KMS-11 (cell line): ENCODE measurements around the gene SHCBP1L.

Experiments
- H2AFZ ChIP-seq: fragments of 200-600 bp; sonication (generic); 2 replicates; pipeline ENCODE4 v1.6.1; 2016; ENCODE audit warnings: antibody characterized with exemption, mixed run types, low read depth
- H3K27ac ChIP-seq: fragments of 200-600 bp; sonication (generic); 2 replicates; pipeline ENCODE4 v1.6.1; 2016; ENCODE audit warnings: mild to moderate bottlenecking, mixed run types
- H3K27me3 ChIP-seq: fragments of 200-600 bp; sonication (generic); 2 replicates; pipeline ENCODE4 v1.6.1; 2017; ENCODE audit warnings: mild to moderate bottlenecking, low read depth, mixed run types, moderate library complexity; ENCODE audit not compliant: insufficient read depth
- H3K36me3 ChIP-seq: fragments of 200-600 bp; sonication (generic); 2 replicates; pipeline ENCODE4 v1.6.1; 2017; ENCODE audit warnings: mild to moderate bottlenecking, mixed run types; ENCODE audit not compliant: insufficient read depth
- H3K4me1 ChIP-seq: fragments of 200-600 bp; sonication (generic); 2 replicates; pipeline ENCODE4 v1.6.1; 2016; ENCODE audit warnings: mild to moderate bottlenecking, low read depth, mixed run types; ENCODE audit not compliant: poor library complexity, severe bottlenecking
- H3K4me2 ChIP-seq: fragments of 200-600 bp; sonication (generic); 2 replicates; pipeline ENCODE4 v1.7.0; 2016; ENCODE audit warnings: mild to moderate bottlenecking, mixed run types
- H3K4me3 ChIP-seq: fragments of 200-600 bp; sonication (generic); IDR thresholded peaks from 2 replicates; pipeline ENCODE4 v1.6.1; 2017; ENCODE audit warnings: low read depth, low read length, mixed read lengths; ENCODE audit not compliant: insufficient read depth
- H3K79me2 ChIP-seq: fragments of 200-600 bp; sonication (generic); 2 replicates; pipeline ENCODE4 v1.6.1; 2016; ENCODE audit warnings: low read depth, mixed run types; ENCODE audit not compliant: insufficient read depth
- H3K9ac ChIP-seq: fragments of 200-600 bp; sonication (generic); 2 replicates; pipeline ENCODE4 v1.6.1; 2016; ENCODE audit warnings: mild to moderate bottlenecking, mixed run types
- H4K20me1 ChIP-seq: fragments of 200-600 bp; sonication (generic); 2 replicates; pipeline ENCODE4 v1.6.1; 2016; ENCODE audit warnings: mild to moderate bottlenecking, mixed run types; ENCODE audit not compliant: insufficient read depth
- CTCF ChIP-seq: fragments of 200-600 bp; sonication (generic); conservative IDR thresholded peaks from 2 replicates; pipeline ENCODE4 v1.6.1; 2017; ENCODE audit warnings: low read depth, mild to moderate bottlenecking, antibody characterized with exemption, low read length, moderate library complexity, mixed read lengths

The SHCBP1L gene

DNA sequence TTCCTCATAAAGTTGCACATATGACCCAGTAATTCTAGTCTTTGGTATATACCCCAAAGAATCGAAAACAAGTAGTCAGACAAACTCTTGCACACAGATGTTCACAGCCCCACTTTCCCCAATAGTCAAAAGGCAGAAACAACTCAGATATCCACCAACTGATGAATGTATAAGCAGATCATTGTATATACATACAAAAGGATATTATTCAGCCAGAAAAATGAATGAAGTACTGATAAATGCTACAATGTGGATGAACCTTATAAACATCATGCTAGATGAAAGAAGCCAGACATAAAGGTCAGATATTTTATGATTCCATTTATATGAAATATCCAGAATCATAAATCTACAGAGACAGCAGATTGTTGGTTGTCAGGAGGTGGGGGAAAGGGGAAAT is 27.3 kb downstream of the SHCBP1L start:
- Histone ChIP-seq H3K27ac (no peak overlapping the region), H3K9ac (no peak overlapping the region), H3K79me2 (no peaks in the 10 kb centered on the region), H3K36me3 (no peaks in the 10 kb centered on the region), H3K4me2 (no peak overlapping the region), H4K20me1 (no peaks in the 10 kb centered on the region), H3K27me3 (no peaks in the 10 kb centered on the region), H3K4me1 (no peaks in the 10 kb centered on the region), H3K4me3 (no peak overlapping the region), H2AFZ (no peak overlapping the region)
- no peak for TF ChIP-seq CTCF

- no peaks in the 10 kb centered on the region for H3K36me3 ChIP-seq
- no peaks in the 10 kb centered on the region for H4K20me1 ChIP-seq
- no peak overlapping the region for H3K4me3 ChIP-seq
- no peak overlapping the region for H2AFZ ChIP-seq
- peak overlapping the region; percentile 2; the same call in 1 of the 2 replicates for H3K27ac ChIP-seq
- TF ChIP-seq CTCF, result no peak
- peak overlapping the region; percentile 7; the same call in 1 of the 2 replicates for H3K4me2 ChIP-seq
- no peaks in the 10 kb centered on the region for H3K27me3 ChIP-seq
- H3K9ac ChIP-seq, result no peak overlapping the region
- peaks cover 20% of the 10 kb centered on the region for H3K4me1 ChIP-seq
- no peaks in the 10 kb centered on the region for H3K79me2 ChIP-seq
Measured at GRCh38 chr1:182917378-182917777, 35.6 kb downstream of the SHCBP1L start.

- Histone ChIP-seq H3K36me3 (no peaks in the 10 kb centered on the region), H3K27ac (no peak overlapping the region), H3K27me3 (no peaks in the 10 kb centered on the region), H3K4me3 (no peak overlapping the region), H3K4me1 (peaks cover 20% of the 10 kb centered on the region), H4K20me1 (no peaks in the 10 kb centered on the region), H3K79me2 (no peaks in the 10 kb centered on the region), H3K9ac (no peak overlapping the region), H3K4me2 (no peak overlapping the region), H2AFZ (no peak overlapping the region)
- TF ChIP-seq CTCF, result no peak
Measured at GRCh38 chr1:182913401-182913800, 39.6 kb downstream of the SHCBP1L start.

DNA sequence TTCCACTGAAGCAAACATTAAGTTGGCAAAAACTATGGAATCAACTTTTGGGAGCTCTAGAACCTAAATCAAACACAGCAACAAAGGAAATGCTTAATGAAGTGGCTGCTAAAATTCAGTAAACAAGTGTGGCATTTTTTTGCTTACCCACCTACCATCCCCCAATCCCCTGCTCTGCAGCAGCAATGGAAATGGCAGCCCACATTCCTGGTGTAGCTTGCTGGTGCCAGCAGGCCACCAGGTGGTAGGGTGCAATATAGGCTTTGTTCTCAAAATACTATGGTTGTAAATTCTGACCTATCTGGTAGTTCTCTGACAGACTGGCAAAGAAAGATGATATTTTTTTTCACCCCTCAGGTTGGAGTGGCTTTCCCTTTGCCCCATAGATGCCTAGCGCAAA is 42.8 kb downstream of the SHCBP1L start:
- H3K4me1 ChIP-seq, result no peaks in the 10 kb centered on the region
- H3K9ac ChIP-seq, result no peak overlapping the region
- no peaks in the 10 kb centered on the region for H3K79me2 ChIP-seq
- no peaks in the 10 kb centered on the region for H3K36me3 ChIP-seq
- no peaks in the 10 kb centered on the region for H3K27me3 ChIP-seq
- H4K20me1 ChIP-seq, result no peaks in the 10 kb centered on the region
- H3K27ac ChIP-seq, result no peak overlapping the region
- no peak overlapping the region for H2AFZ ChIP-seq
- no peak overlapping the region for H3K4me3 ChIP-seq
- no peak for TF ChIP-seq CTCF
- H3K4me2 ChIP-seq, result no peak overlapping the region
